Prostate gland (tissue), 2 donors: ENCODE measurements around the gene TRIM36.

Experiments
- CTCF ChIP-seq, 4 experiments: fragments of 200-600 bp in 2 of 4; fragments of 450-650 bp in 2 of 4; sonication (generic) in 2 of 4; IDR thresholded peaks; 1 replicate in 3 of 4; 2 replicates in 1 of 4; pipeline ENCODE4 v1.5.1; 2016 to 2019; ENCODE audit warnings: antibody characterized with exemption in 4 of 4, mild to moderate bottlenecking in 2 of 4, moderate library complexity in 2 of 4
- POLR2A ChIP-seq: fragments of 450-650 bp; IDR thresholded peaks from one replicate; pipeline ENCODE4 v1.6.1; 2016; ENCODE audit warnings: antibody characterized with exemption, mild to moderate bottlenecking
- POLR2AphosphoS5 ChIP-seq: sonication (generic); formaldehyde crosslinking; IDR thresholded peaks from one replicate; pipeline ENCODE4 v1.6.1; 2017; ENCODE audit warnings: antibody characterized with exemption

- TF ChIP-seq CTCF (IDR thresholded peaks at IDR 0.05) (no peak), POLR2AphosphoS5 (no peak), POLR2A (no peak)
Observed at GRCh38 chr5:115191474-115192031, 21.8 kb upstream of the TRIM36 start.
